HL-60 (cell line): ENCODE measurements around the gene LRSAM1.
"Not testable (repeated sequence)": the region's sequence is repeated elsewhere in the genome, so short reads cannot be mapped to it uniquely, and the experiment has no call there.

Experiments used
- DNase-seq, 2 experiments: peaks; one replicate each; pipeline ENCODE4 v3.0.0-alpha.2; 2010 to 2020; ENCODE audit warnings: low read depth in 1 of 2, low spot score in 1 of 2
- H3K27ac ChIP-seq: fragments of 250-450 bp; sonication (Bioruptor Pico); replicated peaks from 2 replicates; pipeline ENCODE4 v1.5.1; 2020; ENCODE audit warnings: mild to moderate bottlenecking, moderate library complexity
- H3K27me3 ChIP-seq: fragments of 250-450 bp; sonication (Bioruptor Pico); 2 replicates; pipeline ENCODE4 v1.5.1; 2021; ENCODE audit warnings: mild to moderate bottlenecking, moderate library complexity; ENCODE audit not compliant: insufficient read depth, poor library complexity, severe bottlenecking
- H3K4me3 ChIP-seq: replicated peaks from 2 replicates; pipeline ENCODE4 v1.5.1; 2011; ENCODE audit warnings: mild to moderate bottlenecking, control low read depth, low read length; ENCODE audit not compliant: insufficient read depth
- GABPA ChIP-seq: IDR thresholded peaks from 2 replicates; pipeline ENCODE4 v1.6.1; 2012; ENCODE audit warnings: low read depth
- POLR2AphosphoS5 ChIP-seq: IDR thresholded peaks from 2 replicates; pipeline ENCODE4 v1.6.1; 2012; ENCODE audit warnings: low read depth
- REST ChIP-seq: IDR thresholded peaks from 2 replicates; pipeline ENCODE4 v1.6.1; 2012; ENCODE audit warnings: low read depth; ENCODE audit not compliant: insufficient replicate concordance
- SPI1 ChIP-seq: IDR thresholded peaks from 2 replicates; pipeline ENCODE4 v1.6.1; 2012; ENCODE audit warnings: low read depth, mild to moderate bottlenecking, borderline replicate concordance
- TF ChIP-seq, protein P1 (sequence below): IDR thresholded peaks from one replicate; pipeline ENCODE4 v1.5.1; 2011; ENCODE audit warnings: low read length, control low read depth, inconsistent platforms; ENCODE audit not compliant: insufficient read depth

The LRSAM1 gene

DNA sequence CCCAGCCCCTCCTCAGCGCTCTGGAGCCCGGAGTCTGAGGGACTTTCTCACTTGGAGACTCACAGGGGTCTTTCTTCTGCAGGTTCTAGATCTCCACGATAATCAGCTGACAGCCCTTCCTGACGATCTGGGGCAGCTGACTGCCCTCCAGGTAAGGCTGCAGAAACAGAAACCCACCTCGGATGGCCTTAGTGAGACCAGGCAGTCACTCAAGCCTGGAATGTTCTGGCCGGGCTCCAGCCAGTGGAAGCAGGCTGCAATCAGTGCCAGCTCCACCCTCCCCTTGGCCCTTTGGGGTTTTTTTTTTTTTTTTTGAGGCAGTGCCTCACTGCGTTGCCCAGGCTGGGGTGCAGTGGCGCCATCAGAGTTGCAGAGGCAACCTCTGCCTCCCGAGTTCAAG, 7.6 kb downstream of the LRSAM1 start:
- no peak for TF ChIP-seq SPI1
- TF ChIP-seq, protein P1, sequence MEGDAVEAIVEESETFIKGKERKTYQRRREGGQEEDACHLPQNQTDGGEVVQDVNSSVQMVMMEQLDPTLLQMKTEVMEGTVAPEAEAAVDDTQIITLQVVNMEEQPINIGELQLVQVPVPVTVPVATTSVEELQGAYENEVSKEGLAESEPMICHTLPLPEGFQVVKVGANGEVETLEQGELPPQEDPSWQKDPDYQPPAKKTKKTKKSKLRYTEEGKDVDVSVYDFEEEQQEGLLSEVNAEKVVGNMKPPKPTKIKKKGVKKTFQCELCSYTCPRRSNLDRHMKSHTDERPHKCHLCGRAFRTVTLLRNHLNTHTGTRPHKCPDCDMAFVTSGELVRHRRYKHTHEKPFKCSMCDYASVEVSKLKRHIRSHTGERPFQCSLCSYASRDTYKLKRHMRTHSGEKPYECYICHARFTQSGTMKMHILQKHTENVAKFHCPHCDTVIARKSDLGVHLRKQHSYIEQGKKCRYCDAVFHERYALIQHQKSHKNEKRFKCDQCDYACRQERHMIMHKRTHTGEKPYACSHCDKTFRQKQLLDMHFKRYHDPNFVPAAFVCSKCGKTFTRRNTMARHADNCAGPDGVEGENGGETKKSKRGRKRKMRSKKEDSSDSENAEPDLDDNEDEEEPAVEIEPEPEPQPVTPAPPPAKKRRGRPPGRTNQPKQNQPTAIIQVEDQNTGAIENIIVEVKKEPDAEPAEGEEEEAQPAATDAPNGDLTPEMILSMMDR = no peak
- H3K27ac ChIP-seq = no peak overlapping the region
- H3K4me3 ChIP-seq = no peak overlapping the region
- H3K27me3 ChIP-seq = no peaks in the 10 kb centered on the region
- no peak for DNase-seq

GRCh38 chr9:127463382-127463781, 12.1 kb downstream of the LRSAM1 start:
- no peak for DNase-seq
- no peak overlapping the region for H3K27ac ChIP-seq
- no peak for TF ChIP-seq GABPA
- TF ChIP-seq SPI1 = no peak
- no peak for TF ChIP-seq POLR2AphosphoS5
- no peak for TF ChIP-seq REST
- TF ChIP-seq, protein P1 = no peak
- H3K4me3 ChIP-seq = no peak overlapping the region
- H3K27me3 ChIP-seq = no peaks in the 10 kb centered on the region

GRCh38 chr9:127463911-127464310, 12.6 kb downstream of the LRSAM1 start:
- no peak overlapping the region for H3K27ac ChIP-seq
- TF ChIP-seq POLR2AphosphoS5 (no peak), SPI1 (no peak), REST (no peak), GABPA (no peak)
- TF ChIP-seq, protein P1 = no peak
- no peak overlapping the region for H3K4me3 ChIP-seq
- no peak for DNase-seq
- no peaks in the 10 kb centered on the region for H3K27me3 ChIP-seq

GRCh38 chr9:127466407-127466917, 15.2 kb downstream of the LRSAM1 start:
- not testable (repeated sequence) for H3K4me3 ChIP-seq, DNase-seq, H3K27me3 ChIP-seq, H3K27ac ChIP-seq

- Histone ChIP-seq H3K27me3 (no peaks in the 10 kb centered on the region), H3K4me3 (no peak overlapping the region), H3K27ac (no peak overlapping the region)
- DNase-seq = no peak
- TF ChIP-seq SPI1 = no peak
- no peak for TF ChIP-seq GABPA
- TF ChIP-seq, protein P1 = no peak
- TF ChIP-seq REST = no peak
- no peak for TF ChIP-seq POLR2AphosphoS5
Observed at GRCh38 chr9:127467621-127468020, 16.3 kb downstream of the LRSAM1 start.
